ENCODE measurements around the gene POU2F3.
"Not testable (repeated sequence)": the region's sequence is repeated elsewhere in the genome, so short reads cannot be mapped to it uniquely, and the experiment has no call there.

The POU2F3 gene

GRCh38 chr11:120253377-120253776 is 13.4 kb downstream of the POU2F3 start:
- DNase-seq (ENCODE audit: low spot score): not testable (repeated sequence)

GRCh38 chr11:120254788-120255518 is 15.0 kb downstream of the POU2F3 start:
- no peak for DNase-seq (ENCODE audit: low spot score)

GRCh38 chr11:120255519-120255866 is 15.6 kb downstream of the POU2F3 start:
- DNase-seq (ENCODE audit: low spot score): no peak

DNA sequence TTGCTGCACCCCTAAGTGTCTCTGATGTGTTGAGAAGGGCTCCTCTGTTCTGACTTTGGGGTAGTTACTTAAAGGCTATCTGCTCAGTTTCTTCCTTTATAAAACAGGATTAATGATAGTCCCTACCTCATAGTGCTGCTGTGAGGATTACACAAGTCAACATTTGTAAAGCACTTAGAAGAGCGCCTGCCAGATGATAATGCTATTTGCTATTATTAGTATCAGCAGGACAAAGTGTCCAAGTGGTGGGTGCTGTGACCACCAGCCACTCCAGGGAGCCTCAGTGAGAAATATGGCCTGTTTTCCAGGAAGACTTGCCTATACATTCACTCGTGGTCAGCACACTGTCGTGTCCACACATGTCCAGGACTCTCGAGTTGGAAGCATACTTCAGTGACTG is 16.2 kb downstream of the POU2F3 start:
- DNase-seq (ENCODE audit: low spot score): no peak

- DNase-seq (ENCODE audit: low spot score): no peak
These were observed 16.8 kb downstream of the POU2F3 start for GRCh38 chr11:120256779-120257178.

DNA sequence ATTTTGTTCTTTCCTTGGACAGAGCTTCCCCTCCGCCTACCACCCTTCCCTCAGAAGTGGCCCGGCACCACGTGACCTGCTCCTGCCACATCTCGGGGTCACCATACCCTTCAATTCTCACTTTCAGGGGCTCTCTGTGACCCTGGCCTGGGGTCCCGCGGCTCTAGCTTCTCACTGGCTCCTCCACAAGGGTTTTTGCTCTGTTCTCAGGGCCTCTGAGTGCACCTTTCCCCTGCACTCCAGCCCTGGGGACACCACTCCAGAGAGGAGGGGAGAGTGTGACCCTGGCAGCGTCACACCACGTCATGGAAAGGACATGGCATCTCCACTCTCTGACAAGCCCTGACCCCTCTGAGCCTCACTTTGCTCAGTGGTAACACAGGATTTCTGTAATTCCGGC is 17.4 kb downstream of the POU2F3 start:
- DNase-seq (ENCODE audit: low spot score): no peak

DNA sequence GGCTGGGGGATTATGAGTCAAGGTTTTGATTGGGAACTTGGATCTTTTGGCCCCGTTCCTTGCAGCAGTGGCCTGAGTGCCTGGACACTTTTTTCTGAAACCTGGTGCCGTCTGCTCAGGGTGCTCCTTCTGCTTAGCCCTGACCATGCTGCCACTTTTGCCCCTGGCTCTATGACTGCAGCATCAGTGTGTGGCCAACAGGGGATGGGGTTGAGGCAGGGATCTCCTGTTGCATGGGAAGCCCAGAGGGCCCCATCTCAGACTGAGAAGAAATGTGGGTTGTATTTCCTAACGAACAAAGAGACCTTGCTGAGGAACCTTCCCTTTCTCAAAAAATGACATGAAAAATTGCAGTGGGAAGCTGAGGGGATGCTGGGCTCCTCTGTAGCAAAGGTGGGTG is 18.7 kb downstream of the POU2F3 start:
- no peak for DNase-seq (ENCODE audit: low spot score)

GRCh38 chr11:120259241-120259640 is 19.3 kb downstream of the POU2F3 start:
- DNase-seq (ENCODE audit: low spot score): no peak

- no peak for DNase-seq (ENCODE audit: low spot score)
These were observed 20.1 kb downstream of the POU2F3 start for GRCh38 chr11:120259988-120260565.

DNA sequence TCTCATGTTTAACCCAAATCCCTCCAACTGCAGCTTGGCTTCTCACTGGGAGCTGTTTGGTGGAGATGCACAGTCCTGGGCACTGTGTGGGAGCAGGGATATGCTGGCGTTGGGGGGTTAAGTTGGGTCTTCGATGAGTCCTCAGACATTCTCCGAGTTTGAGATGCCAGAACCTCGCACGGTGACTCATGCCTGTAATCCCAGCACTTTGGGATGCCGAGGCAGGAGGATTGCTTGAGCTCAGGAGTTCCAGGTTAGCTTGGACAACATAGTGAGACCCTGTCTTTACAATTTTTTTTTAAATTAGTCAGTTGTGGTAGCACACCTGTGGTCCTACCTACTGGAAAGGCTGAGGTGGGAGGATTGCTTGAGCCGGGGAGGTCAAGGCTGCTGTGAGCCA is 20.7 kb downstream of the POU2F3 start:
- no peak for DNase-seq (ENCODE audit: low spot score)

- no peak for DNase-seq (ENCODE audit: low spot score)
These were observed 21.4 kb downstream of the POU2F3 start for GRCh38 chr11:120261321-120261720.

GRCh38 chr11:120261931-120262330 is 22.0 kb downstream of the POU2F3 start:
- DNase-seq (ENCODE audit: low spot score): no peak

DNA sequence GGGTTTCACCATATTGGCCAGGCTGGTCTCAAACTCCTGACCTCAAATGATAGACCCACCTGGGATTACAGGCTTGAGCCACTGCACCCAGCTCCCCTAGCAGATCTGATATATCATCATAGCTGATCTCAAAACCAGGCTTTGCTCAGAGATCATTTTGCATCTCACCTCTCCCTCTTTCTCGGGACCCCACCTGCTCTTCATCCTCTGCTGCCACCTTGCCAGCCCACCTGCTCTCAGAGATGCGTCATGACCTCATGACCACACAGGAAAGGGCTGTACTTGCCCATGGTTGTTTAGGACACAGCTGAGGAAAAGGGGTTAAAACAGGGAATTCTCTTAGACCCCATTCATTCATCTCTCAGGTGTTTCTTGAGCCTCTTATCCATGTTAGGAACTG is 27.4 kb downstream of the POU2F3 start:
- DNase-seq (ENCODE audit: low spot score): no peak

DNA sequence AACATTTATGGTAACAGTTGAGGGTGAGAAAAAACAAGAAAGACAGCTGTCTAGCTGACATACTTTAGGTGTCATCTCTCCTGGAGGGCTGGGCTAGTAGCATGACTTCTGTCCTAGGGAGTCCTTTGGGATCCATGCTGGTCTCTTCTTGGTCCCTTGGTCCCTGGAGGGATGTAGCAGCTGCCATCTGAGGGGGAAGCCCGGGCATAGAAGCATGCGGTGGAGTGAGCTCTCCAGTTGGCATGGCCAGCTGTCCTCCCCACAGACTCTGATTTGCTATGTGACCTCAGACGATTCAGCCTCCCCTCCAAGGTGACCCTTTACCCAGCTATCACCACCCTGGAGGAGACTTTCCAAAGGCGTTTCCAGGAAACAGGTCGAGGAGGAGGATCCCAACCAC is 28.7 kb downstream of the POU2F3 start:
- no peak for DNase-seq (ENCODE audit: low spot score)

- DNase-seq (ENCODE audit: low spot score): no peak
These were observed 30.4 kb downstream of the POU2F3 start for GRCh38 chr11:120270386-120270785.

DNA sequence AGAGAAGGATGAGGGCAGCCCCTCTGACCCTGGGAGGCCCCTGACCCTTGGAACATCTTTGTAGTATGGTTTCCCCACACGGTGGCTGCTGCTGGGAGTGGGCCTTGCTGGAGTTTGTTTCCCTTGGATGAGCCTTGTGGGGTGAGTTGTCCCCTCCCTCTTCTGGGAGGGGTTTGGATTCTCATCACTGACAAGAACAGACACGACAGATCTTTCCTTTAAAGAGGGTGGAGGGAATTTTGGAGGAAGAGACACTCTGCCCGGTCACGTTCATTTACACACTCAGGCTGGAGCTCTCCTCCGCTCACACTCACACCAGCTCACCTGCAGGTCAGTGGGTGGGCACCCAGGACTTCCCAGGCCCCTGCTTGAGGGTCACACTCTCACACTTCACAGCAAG is 31.7 kb downstream of the POU2F3 start:
- DNase-seq (ENCODE audit: low spot score): no peak

- no peak for DNase-seq (ENCODE audit: low spot score)
These were observed 32.4 kb downstream of the POU2F3 start for GRCh38 chr11:120272303-120272702.

- no peak for DNase-seq (ENCODE audit: low spot score)
These were observed 33.5 kb downstream of the POU2F3 start for GRCh38 chr11:120273432-120273831.

DNA sequence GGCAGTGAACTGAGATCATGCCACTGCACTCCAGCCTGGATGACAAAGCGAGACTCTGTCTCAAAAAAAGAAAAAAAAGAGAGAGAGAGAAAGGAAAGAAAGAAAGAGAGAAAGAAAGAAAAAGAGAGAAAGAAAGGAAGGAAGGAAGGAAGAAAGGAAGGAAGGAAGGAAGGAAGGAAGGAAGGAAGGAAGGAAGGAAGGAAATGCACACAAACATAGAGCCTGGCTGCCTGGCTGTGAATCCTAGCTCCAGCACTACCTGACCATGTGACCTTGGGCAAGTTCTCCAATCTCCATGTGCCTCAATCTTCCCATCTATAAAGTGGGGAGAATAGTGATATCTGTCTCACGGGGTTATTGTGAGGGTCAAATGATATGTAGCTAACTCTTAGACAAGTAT is 34.0 kb downstream of the POU2F3 start:
- DNase-seq (ENCODE audit: low spot score): not testable (repeated sequence)

DNA sequence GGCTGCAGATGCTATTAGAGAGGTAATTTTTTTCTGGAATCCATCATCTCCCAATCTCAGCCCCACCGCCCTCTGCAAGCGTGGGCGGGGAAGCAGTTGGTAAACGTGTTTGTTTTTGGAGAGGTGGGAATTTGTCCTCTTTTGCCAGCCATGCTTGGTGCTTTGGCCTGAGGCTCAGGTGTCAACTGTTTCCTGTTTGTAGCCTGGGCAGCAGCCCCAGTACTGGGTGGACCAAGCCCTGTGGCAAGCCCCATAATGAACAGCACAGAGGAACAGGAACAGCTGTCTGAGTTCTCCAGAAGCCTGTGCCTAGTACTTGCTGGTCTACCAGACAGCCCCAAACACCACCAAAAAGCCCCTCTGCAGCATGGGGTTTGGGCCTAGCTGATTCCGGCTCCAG is 39.6 kb downstream of the POU2F3 start:
- DNase-seq (ENCODE audit: low spot score): no peak

GRCh38 chr11:120280600-120281051 is 40.7 kb downstream of the POU2F3 start:
- no peak for DNase-seq (ENCODE audit: low spot score)

- DNase-seq (ENCODE audit: low spot score): no peak
These were observed 41.3 kb downstream of the POU2F3 start for GRCh38 chr11:120281143-120281795.

GRCh38 chr11:120283124-120283523 is 43.2 kb downstream of the POU2F3 start:
- DNase-seq (ENCODE audit: low spot score): no peak

DNA sequence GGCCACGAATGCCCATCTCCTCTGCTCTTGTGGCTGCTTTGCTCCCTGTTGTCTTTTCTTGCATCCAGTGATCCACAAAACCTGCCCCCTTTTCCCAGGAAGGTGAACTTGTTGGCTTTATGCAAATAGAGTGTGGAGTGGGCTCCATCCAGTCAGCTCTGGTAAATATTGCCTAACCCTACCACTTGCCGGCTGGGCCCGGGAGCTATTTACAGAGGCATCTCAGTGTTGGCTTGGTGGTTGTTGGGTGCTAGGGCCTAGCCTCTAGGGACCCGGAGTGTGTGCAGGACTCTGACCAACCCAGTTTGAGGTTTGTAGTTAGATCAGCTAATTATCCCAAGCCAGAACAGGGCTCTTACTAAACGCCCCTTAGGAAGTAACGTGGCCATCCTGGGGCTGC is 44.3 kb downstream of the POU2F3 start:
- DNase-seq (ENCODE audit: low spot score): peak; percentile 11
